NK-92 (cell line): ENCODE data around the gene TTBK2.

Experiments
- DNase-seq: peaks from one replicate; lab custom pipeline; 2025; ENCODE audit not compliant: unreplicated experiment; lab: John Stamatoyannopoulos, UW

The TTBK2 gene

DNA sequence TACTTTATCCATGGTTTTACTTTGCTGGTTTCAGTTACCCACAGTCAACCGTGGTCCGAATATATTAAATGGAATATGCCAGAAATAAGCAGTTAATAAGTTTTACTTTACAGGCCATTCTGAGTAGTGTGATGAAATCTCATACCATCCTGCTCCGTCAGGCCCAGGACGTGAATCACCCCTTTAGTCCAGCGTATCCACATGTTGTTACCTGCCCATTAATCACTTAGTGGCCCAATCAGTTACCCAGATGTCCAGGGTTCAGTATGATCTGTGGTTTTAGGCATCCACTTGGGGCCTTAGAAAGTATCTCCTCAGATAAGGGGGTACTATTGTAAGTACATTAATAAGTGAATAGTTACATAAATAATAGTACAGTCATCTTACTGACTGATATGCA, 88.0 kb downstream of the TTBK2 start:
- DNase-seq, result no peak

DNA sequence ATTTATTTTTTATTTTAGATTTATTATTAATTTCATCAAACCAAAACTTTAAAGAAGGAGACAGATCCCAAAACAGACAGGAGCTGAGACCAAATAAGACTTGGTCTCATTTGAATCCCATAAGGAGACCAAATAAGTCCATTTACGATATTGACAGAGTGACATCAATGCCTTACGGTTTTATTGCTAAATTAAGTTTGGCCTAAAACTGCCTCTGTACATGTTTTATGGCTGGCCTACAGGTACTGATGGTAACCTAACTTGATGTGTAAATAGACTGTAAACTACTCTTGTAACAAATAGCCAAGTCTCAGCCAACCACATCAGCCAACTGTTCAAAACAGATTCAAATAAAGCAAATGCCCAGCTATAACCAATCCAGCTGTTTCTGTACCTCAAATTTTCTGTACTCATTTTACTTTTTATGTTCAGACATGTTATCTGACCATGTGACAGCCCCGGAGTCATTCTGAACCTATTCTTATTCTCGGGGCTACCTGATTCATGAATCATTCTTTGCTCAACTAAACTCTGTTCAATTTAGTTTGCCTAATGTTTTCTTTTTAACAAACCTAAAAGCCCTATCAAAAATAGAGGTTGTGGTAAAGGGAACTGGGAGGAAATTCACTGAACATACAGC, 94.2 kb downstream of the TTBK2 start:
- no peak for DNase-seq

DNA sequence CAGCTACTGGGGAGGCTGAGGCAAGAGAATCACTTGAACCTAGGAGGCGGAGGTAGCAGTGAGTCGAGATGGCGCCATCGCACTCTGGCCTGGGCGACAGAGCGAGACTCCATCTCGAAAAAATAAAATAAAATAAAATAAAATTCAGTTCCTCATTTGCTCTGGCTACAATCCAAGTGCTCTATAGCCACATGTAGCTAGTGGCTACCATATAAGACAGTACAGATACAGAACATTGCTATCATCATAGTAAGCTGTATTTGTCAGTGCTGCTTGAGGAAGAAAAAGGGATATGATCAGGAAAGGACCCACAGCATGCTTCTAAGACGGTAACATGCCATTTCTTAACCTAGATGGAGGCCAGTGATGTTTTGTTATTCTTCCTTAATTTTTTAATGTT, 95.0 kb downstream of the TTBK2 start:
- DNase-seq, result no peak

DNA sequence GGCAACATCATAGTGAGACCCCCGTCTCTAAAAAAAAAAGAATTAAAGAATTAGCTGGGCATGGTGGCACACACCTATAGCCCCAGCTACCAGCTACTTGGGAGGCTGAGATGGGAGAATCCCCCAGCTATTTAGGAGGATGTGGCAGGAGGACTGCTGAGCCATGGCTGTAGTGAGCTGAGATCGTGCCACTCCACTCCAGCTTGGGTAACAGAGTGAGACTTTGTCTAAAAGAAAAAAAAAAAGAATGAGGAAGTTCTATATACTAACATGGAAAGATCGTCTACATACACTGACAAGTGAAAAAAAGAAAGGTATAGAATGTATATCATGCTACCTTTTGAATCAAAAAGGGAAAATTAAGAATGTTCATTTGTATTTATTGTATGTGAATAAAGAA, 99.8 kb downstream of the TTBK2 start:
- DNase-seq, result no peak

DNA sequence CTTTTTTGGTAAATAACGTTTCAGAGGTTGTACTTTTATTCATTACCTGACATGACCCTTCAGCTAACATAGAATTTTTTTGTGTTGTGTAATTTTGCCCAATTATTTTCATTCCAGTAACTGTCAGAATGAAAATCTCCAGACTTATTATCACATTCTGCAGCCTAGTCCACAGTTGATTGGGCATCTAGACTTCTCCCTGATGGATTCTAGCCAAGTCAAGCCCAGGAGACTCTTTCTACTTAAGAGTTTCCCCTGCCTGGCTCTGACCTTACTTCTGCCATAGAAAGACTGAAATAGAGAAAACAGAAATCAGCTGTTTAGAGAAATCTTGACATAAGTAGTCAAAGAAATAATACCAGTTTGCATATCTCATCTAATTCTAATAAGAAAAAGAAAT, 100.8 kb downstream of the TTBK2 start:
- DNase-seq, result no peak

DNA sequence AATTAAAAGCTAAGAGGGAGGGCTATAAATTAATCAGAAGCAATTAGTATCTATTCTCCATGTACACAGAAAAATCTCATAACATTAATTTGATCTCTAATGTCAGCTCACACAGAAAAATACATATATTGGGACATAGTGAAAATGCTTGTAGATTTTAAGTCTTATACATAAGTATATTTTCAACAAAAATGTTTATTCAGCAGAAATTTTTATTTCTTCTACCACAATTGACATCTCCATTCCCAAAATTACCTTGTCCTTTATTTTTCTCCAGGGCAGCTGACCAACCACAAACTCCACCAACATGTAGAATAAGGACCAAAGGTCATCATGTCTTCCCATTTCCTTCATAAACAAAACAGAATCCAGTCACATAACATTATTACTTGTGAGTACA, 109.1 kb downstream of the TTBK2 start:
- DNase-seq, result no peak

DNA sequence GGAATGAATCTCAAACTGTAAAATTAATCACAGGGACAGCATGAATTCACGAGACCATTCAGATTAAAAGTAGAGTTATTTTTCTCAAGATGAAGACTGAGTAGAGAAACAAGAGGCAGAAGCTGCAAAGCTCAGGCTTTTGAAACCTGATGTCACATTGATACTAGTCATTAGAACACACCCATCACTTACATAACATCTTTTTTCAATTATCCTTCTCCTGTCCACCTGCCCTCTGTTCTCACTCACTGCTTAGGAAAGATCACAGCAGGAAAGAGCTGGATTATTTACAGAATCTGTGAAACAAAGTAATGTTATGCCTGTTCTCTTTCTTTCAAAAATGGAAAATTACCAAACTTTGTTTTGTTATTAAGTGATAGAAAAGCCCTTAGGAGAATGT, 111.7 kb downstream of the TTBK2 start:
- no peak for DNase-seq

DNA sequence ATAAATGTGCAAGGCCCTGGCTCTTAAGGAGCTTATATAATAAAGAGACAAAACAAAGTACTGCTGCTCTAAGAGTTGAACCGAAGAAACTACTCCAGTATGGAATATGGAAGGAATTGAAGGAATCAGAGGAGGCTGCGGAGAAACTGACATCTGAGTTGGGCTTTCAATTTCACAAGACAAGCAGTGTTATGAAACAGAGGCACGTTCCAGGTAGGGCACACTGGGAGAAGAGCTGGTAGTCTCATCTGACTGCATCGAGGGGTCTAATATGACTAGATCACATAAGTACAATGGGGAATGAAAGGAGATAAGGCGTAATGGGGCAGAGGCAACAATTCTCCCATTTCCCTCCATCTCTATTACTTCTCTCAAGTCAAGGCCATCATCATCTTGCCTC, 115.3 kb downstream of the TTBK2 start:
- no peak for DNase-seq

DNA sequence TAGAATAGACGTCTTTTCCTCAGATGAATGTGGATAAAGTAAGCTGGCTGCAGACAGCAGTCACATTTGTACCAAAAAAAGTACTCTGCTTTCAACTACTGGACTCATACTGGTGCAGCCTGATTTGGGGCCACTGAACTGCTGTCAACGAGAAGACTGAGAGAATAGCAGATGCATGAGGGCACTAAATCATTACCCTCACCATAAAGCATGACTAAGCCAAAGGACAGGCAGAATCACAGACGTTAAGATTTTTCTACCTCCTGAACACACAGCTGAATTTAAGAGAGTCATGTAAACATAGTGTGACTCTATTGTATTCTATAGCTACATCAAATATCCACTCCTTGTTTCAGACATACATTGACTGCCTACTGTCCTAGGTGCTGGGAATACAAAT, 115.8 kb downstream of the TTBK2 start:
- no peak for DNase-seq

DNA sequence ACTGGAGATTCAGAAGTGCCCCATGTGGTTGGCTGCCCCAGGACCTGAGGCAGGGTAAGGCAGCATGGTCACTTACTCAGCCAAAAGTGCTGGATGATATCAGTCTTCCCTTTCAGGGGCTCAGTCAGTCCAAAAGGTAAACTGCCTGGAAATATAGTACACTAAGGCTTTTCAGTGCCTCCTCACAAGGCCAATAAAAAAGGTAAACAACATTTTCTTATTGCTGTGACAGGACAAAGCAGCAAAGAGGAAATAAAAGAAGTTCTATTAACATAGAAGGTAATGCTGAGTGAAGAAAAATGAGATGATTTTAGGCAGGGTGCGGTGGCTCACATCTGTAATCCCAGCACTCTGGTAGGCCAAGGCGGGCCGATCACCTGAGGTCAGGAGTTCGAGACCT, 117.1 kb downstream of the TTBK2 start:
- no peak for DNase-seq

DNA sequence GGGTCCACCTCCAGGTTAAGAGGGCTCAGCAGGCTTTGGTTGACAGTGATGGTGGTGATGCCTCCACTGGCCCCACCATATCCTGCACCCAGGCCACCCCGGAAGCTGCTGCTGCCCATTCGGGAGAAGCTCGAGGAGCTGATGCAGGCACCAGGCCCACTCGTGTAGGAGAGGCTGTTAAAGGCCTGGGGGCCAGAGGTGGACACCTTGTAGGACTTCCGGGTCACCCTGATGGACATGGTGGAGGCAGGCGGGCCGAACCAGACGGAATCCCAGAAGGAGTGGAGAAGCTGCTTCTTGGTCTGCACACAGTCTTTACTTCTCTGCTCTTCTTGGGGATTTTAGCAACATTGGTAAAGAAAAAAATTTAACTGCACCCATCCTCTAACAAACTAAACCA, 118.4 kb downstream of the TTBK2 start:
- no peak for DNase-seq

DNA sequence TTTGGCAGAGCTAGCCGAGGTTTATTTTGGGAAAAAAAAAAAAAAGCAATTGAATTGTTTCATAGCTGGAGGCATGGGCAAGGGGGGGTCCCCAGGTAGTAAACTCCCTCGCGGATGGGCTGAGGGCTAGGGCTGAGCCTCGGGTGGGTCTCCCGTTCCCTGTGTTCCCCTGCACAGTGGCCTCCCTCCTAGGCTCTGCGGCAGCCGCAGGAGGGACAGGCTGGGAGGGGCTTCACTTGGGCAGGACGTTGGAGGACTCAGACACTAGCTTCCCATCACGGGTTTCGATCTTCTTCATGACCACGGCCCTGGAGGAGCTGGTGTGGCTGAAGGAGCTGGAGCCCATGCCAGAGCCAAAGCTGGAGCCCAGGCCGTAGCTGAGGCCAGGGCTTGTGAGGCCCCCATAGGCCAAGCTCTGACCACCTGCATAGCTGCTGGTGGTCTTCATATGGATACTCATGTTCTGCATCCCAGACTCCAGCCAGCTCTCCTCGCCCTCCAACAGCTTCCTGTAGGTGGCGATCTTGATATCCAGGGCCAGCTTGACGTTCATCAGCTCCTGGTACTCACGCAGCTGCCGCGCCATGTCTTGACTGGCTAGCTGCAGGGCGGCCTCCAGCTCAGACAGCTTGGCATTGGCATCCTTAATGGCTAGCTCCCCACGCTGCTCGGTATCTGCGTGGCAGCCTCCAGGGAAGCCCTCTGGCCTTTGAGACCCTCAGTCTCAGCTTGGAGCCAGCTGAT, 119.7 kb downstream of the TTBK2 start:
- DNase-seq, result no peak

DNA sequence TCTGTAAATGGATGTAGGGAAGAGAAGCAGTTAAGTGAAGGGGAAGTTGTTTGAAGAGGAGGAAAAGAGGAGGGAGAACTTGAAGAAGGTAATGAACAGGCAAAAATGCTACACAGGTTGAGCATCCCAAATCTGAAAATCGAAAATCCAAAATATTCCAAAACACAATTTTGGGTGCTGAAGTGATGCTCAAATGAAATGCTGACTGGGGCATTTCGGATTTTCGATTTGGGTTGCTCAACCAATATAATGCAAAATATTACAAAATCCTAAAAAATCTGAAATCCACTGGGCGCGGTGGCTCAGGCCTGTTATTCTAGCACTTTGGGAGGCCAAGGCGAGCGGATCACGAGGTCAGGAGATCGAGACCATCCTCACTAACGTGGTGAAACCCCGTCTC, 121.8 kb downstream of the TTBK2 start:
- no peak for DNase-seq

DNA sequence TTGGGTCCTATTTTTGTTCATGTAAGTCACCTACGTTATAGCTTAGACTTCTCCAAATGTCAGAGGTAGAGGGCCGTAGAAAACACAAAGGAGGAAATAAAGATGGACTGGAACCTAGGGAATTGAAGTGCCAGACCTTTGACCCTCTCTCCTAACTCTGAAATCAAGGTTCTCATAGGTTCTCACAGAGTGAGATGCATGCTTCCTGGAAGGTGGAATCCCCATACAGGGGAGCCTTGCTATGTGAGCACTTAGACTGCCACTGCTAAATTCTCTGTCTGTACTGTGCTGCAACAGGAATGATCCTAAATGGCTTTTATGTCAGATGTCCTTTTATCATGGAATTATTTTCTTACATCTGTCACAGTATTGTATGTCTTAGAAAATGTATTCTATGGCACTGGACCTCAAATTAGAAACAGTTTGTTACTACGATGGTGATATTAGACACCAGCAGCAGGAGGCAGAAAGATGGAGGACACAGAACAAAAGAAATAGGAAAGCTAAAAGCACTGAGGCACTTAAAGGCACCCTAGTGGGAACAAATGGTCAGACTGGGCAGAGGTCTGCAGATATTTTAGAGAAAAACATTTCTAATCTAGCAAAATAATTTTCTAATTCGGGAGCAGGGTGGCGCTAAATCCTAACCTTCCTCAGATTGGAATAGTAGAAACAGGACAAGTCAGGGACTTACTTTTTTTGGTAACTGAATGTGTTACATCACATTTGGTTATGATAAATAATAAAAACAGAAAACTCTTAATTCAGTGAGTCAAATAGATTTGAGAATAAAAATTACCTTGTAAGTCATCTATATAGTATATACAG, 123.4 kb downstream of the TTBK2 start:
- DNase-seq, result no peak

DNA sequence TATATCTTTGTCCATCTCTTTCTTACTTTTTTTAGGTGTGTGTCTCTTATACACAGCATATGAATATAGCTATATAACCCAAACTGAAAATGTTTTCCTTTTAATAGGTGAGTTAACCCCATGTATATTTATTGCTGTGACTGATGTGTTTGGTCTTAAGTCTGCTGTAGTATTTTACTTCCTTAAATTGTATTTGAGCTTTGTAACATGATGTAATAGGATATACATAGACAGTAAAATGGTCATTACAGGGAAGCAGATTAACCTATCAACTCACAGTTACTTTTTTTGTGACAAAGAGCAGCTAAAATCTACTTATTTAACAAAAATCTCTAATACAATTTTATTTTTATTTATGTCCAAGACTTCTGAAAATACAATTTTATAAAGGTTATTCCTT, 131.9 kb downstream of the TTBK2 start:
- DNase-seq, result no peak

DNA sequence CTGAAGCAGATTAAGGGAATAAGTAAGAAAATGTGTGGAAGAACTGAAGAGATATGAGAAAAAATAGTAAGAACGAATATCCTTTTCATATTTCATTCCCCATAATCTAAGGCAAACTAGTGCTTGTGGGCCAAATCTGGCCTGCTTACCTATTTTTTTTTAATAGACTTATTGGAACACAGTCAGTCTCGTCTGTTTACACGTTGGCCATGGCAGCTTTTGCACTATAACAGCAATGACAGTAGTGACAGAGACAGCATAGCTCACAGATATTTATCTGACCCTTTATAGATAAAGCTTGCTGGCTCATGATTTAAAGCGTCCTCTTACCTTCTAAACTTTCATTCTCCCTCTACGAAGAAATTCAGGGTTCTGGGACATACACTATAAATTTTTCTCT, 133.6 kb downstream of the TTBK2 start:
- no peak for DNase-seq

DNA sequence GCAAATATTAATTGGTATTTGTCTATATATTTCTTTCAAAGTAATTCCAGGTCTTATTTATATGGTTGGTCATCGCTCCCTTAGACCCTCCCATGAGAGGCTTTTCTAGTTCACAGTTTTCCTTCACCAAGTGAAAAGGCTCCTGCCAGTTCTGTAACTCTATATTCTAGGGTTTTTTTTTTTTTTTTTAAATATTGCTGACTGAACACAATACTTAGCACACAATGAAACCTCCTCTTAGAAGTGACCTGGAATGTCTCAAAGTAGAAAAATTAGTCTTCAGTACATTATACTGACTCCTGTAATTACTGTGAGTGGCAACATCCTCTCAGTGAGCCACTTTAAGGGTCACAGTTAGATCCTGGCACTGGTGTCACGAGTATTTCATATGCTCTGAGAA, 135.0 kb downstream of the TTBK2 start:
- no peak for DNase-seq

DNA sequence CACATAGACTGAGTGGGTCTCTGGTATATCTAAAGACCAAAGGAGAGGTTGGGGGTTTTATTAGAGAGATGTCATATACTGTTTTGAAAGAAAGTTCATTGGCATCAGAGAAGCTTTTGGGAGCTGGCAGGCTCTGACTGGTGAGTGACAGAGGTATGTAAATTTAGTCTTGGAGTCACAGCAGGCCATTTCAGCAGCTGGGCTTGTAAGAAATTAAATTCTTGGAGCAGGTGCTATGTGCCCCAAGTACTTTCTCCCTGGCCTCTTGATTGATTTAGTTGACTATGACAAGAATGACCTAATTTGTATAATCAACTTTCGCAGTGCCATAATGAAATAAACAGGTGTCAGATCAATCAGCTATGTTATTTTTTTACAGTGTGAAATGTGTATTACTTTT, 135.9 kb downstream of the TTBK2 start:
- DNase-seq, result no peak

DNA sequence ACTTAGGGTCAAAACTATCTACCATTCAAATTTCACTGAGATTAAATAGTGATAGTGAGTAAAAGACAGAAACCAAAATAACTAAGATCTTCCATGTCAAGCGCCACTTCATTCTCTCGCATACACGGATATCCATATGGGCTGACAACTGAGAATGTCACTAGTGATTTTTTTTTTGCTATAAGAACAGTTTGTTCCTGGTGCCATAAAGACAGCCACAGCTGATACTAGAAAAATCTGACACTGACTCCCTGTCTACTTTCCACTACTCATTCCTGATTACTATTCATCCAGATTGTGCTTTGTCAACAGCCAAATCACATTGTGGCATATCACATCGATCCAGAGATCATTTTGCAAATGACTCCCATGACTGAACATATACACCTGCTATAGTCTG, 137.9 kb downstream of the TTBK2 start:
- DNase-seq, result no peak

DNA sequence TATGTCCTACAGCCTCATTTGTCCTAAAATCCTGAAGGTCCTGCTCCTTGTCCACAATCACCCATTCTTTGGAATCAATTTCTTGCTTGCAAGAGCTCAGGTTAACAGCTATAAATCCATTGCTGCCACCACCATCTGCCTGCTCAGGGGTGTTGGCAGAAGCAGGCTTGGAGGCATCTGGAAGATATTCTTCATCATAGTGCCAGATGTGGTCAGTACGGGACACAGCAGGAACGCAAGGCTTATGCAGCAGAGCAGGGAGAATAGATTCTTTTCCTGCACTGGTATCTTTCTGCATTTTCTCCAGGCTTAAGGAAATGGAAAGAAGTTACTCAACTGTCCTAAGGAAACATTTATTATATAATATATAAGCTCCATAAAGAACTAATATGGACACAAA, 145.2 kb downstream of the TTBK2 start:
- no peak for DNase-seq

DNA sequence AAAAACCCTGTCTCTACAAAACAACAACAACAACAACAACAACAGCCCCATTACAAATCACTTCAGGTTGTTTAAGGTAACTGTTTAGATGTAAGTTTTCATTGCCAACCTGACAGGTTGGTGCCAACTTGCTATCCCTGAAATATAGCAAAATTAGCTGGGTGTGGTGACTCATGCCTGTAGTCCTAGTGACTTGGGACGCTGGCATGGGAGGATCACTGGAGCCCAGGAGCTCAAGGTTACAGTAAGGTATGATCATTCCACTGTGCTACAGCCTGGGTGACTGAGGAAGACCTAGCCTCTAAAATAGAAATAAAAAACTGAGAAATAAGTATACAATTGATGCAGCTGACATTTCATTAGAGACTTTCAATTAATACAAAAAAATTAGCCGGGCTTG, 147.7 kb downstream of the TTBK2 start:
- DNase-seq, result no peak

DNA sequence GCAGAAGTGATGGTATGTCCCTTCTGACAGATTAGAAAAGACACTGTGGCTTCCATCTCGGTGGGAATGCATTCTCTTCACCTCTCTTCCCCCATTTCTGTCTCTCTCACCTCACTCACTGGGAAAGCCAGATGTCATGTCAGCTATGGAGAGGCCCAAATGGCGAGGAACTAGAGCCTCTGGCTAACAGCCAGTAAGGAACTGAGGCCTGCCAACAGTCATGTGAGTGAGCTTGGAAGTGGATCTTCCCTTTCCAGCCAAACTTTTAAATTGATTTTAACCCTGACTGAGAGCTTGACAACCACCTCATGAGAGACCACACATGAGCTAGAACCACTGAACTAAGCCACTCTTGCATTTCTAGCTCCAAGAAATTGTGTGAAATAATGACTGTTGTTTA, 148.4 kb downstream of the TTBK2 start:
- no peak for DNase-seq
